Trophoblast cell (in vitro differentiated cells and primary cell): ENCODE data around the gene ITGA3.
A peak's percentile ranks its signal among the peaks of the same experiment; 100 is the strongest.

ENCODE experiments used
- DNase-seq, 2 donors: peaks; one replicate each; pipeline ENCODE4 v3.0.0-alpha.2; 2016
- H2AFZ ChIP-seq: 2 replicates; pipeline ENCODE4 v1.6.1; 2013; ENCODE audit warnings: low read length, moderate library complexity, mild to moderate bottlenecking; ENCODE audit not compliant: insufficient read depth, poor library complexity
- H2AK5ac ChIP-seq: 2 replicates; pipeline ENCODE4 v1.6.1; 2013; ENCODE audit warnings: mild to moderate bottlenecking, low read length
- H2BK120ac ChIP-seq: 2 replicates; pipeline ENCODE4 v1.6.1; 2013; ENCODE audit warnings: low read length, mild to moderate bottlenecking, moderate library complexity; ENCODE audit not compliant: insufficient read depth, poor library complexity
- H2BK12ac ChIP-seq: 2 replicates; pipeline ENCODE4 v1.6.1; 2013; ENCODE audit warnings: mild to moderate bottlenecking, low read length, moderate library complexity
- H2BK5ac ChIP-seq: 2 replicates; pipeline ENCODE4 v1.6.1; 2013; ENCODE audit warnings: low read length, low read depth, moderate library complexity, mild to moderate bottlenecking; ENCODE audit not compliant: poor library complexity
- H3K14ac ChIP-seq: 2 replicates; pipeline ENCODE4 v1.6.1; 2013; ENCODE audit warnings: mild to moderate bottlenecking, low read length
- H3K18ac ChIP-seq: 2 replicates; pipeline ENCODE4 v1.6.1; 2013; ENCODE audit warnings: mild to moderate bottlenecking, low read length
- H3K23ac ChIP-seq: 2 replicates; pipeline ENCODE4 v1.6.1; 2013; ENCODE audit warnings: low read length
- H3K27ac ChIP-seq: 2 replicates; pipeline ENCODE4 v1.5.1; 2013; ENCODE audit warnings: low read depth, mild to moderate bottlenecking, inconsistent platforms, low read length, moderate library complexity
- H3K27me3 ChIP-seq: 2 replicates; pipeline ENCODE4 v1.6.1; 2013; ENCODE audit warnings: inconsistent platforms, mild to moderate bottlenecking, low read length, moderate library complexity; ENCODE audit not compliant: insufficient read depth
- H3K36me3 ChIP-seq, 2 experiments: 1 replicate in 1 of 2; 2 replicates in 1 of 2; pipeline ENCODE4 v1.6.1; 2013; ENCODE audit warnings: low read length in 2 of 2, mild to moderate bottlenecking in 2 of 2, moderate library complexity in 1 of 2; ENCODE audit not compliant: insufficient read depth in 2 of 2, control insufficient read depth in 1 of 2
- H3K4ac ChIP-seq: 2 replicates; pipeline ENCODE4 v1.6.1; 2013; ENCODE audit warnings: low read depth, mild to moderate bottlenecking, low read length, moderate library complexity
- H3K4me1 ChIP-seq, 2 experiments: 1 replicate in 1 of 2; 2 replicates in 1 of 2; pipeline ENCODE4 v1.6.1; 2013; ENCODE audit warnings: low read length in 2 of 2, mild to moderate bottlenecking in 2 of 2, moderate library complexity in 1 of 2; ENCODE audit not compliant: insufficient read depth in 2 of 2, control insufficient read depth in 1 of 2
- H3K4me2 ChIP-seq: 2 replicates; pipeline ENCODE4 v1.6.1; 2013; ENCODE audit warnings: inconsistent platforms, mild to moderate bottlenecking, low read length, moderate library complexity
- H3K4me3 ChIP-seq: 2 replicates; pipeline ENCODE4 v1.5.1; 2013; ENCODE audit warnings: mild to moderate bottlenecking, low read depth, low read length, inconsistent platforms
- H3K79me1 ChIP-seq: one replicate; pipeline ENCODE4 v1.6.1; 2013; ENCODE audit warnings: low read length
- H3K79me2 ChIP-seq: 2 replicates; pipeline ENCODE4 v1.6.1; 2013; ENCODE audit warnings: low read length, mild to moderate bottlenecking; ENCODE audit not compliant: control insufficient read depth, insufficient read depth, poor library complexity
- H3K9ac ChIP-seq: 2 replicates; pipeline ENCODE4 v1.6.1; 2013; ENCODE audit warnings: mild to moderate bottlenecking, low read length
- H3K9me3 ChIP-seq: 2 replicates; pipeline ENCODE4 v1.6.1; 2013; ENCODE audit warnings: low read depth, mild to moderate bottlenecking, control low read depth, inconsistent platforms, low read length; ENCODE audit not compliant: insufficient read depth
- H4K12ac ChIP-seq: 2 replicates; pipeline ENCODE4 v1.6.1; 2013; ENCODE audit warnings: low read depth, mild to moderate bottlenecking, low read length, moderate library complexity
- H4K8ac ChIP-seq: 2 replicates; pipeline ENCODE4 v1.6.1; 2013; ENCODE audit warnings: low read depth, mild to moderate bottlenecking, low read length, moderate library complexity
- H4K91ac ChIP-seq: one replicate; pipeline ENCODE4 v1.6.1; 2013; ENCODE audit warnings: low read depth, mild to moderate bottlenecking, low read length, moderate library complexity
- WGBS: extraction: QIAGEN DNeasy Blood & Tissue Kit; methylation state at CpG from one replicate; pipeline ENCODE4 v1.1.7; 2013; ENCODE audit warnings: missing lambda C conversion rate; ENCODE audit not compliant: insufficient read length, insufficient coverage; ENCODE audit errors: extremely low coverage; 5-methylcytosine and 5-hydroxymethylcytosine counted together

Gene ITGA3

DNA sequence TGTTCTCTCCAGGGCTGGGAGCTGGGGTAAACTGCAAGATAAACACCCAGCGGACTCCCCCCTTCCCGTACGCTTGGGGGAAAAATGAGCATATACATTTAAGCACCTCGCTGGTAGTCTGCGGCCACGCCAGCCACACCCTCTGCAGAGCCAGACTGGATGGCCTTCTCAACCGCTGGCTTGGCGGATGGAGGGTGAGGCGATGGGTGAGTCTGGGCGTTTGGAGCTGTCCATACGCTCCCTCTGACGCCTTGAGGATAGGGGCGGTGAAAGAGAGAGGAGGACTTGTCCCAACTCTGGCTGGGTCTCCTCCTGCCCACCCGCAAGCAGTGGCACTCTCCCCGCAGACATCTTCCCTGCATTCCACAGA, 1.0 kb downstream of the ITGA3 start:
- no CpG with 5 or more reads among the region's 15 CpGs for WGBS
- peak overlapping the region; percentile 38 for H3K4ac ChIP-seq
- H2AFZ ChIP-seq, result peak overlapping the region; percentile 28
- peak overlapping the region; percentile 16 for H3K18ac ChIP-seq
- H2AK5ac ChIP-seq, result peak overlapping the region; percentile 17
- peak overlapping the region; percentile 9 for H4K91ac ChIP-seq
- peak overlapping the region; percentile 5 for H4K8ac ChIP-seq
- H3K79me1 ChIP-seq, result peaks cover 31% of the 10 kb centered on the region
- H3K4me1 ChIP-seq, result peaks cover 51 to 55% of the 10 kb centered on the region in 2 experiments
- no peaks in the 10 kb centered on the region for H3K9me3 ChIP-seq
- H3K23ac ChIP-seq, result no peak overlapping the region
- H3K79me2 ChIP-seq, result peaks cover 18% of the 10 kb centered on the region
- peak overlapping the region; percentile 3 for H2BK12ac ChIP-seq
- peak overlapping the region; percentile 21 for H3K14ac ChIP-seq
- H3K4me3 ChIP-seq, result peak overlapping the region; percentile 80
- DNase-seq, result peak; percentile 30 to 49
- peaks cover 2% of the 10 kb centered on the region in 2 experiments for H3K36me3 ChIP-seq
- H4K12ac ChIP-seq, result peak overlapping the region; percentile 5
- no peak overlapping the region for H3K27ac ChIP-seq
- peak overlapping the region; percentile 1 for H3K9ac ChIP-seq
- H3K27me3 ChIP-seq, result no peaks in the 10 kb centered on the region
- no peak overlapping the region for H2BK5ac ChIP-seq
- H3K4me2 ChIP-seq, result peak overlapping the region; percentile 77
- H2BK120ac ChIP-seq, result no peak overlapping the region

DNA sequence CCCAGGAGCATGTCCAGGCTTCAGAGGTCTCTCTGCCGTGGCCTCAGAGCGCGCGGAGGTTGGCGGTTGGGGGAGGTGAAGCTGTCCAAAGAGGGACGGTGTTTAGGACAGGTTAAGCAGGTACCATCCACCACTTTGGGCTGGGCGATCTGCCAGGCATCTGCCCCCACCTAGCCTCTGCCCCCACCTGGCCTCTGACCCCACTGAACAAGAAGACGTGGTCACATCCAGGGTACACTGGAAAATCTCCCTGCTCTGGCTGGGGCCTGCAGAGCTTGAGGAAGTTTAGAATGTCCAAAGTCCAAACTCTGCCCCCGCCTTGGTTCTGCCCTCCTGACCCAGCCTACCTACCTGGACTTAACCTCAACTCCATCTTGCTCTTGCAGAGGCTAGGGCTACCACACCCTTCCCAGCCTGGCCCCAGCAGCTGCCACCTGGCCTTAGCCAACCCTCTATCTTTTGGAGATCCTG, 1.6 kb downstream of the ITGA3 start:
- H2BK12ac ChIP-seq, result no peak overlapping the region
- no peak overlapping the region for H3K23ac ChIP-seq
- H2AFZ ChIP-seq, result no peak overlapping the region
- H3K9me3 ChIP-seq, result no peaks in the 10 kb centered on the region
- H3K27ac ChIP-seq, result no peak overlapping the region
- H4K8ac ChIP-seq, result no peak overlapping the region
- no peaks in the 10 kb centered on the region for H3K27me3 ChIP-seq
- WGBS, result no CpG with 5 or more reads among the region's 9 CpGs
- H2AK5ac ChIP-seq, result peak overlapping the region; percentile 32
- peaks cover 17% of the 10 kb centered on the region for H3K79me2 ChIP-seq
- H3K14ac ChIP-seq, result peak overlapping the region; percentile 60
- H3K9ac ChIP-seq, result no peak overlapping the region
- peaks cover 2% of the 10 kb centered on the region in 2 experiments for H3K36me3 ChIP-seq
- H4K91ac ChIP-seq, result no peak overlapping the region
- no peak for DNase-seq
- no peak overlapping the region for H2BK5ac ChIP-seq
- H3K4me1 ChIP-seq, result peaks cover 50 to 51% of the 10 kb centered on the region in 2 experiments
- H3K79me1 ChIP-seq, result peaks cover 26% of the 10 kb centered on the region
- H2BK120ac ChIP-seq, result no peak overlapping the region
- H3K4me2 ChIP-seq, result peak overlapping the region; percentile 77
- H3K18ac ChIP-seq, result peak overlapping the region; percentile 37
- H3K4ac ChIP-seq, result peak overlapping the region; percentile 25
- no peak overlapping the region for H4K12ac ChIP-seq
- no peak overlapping the region for H3K4me3 ChIP-seq

- no peak overlapping the region for H2BK5ac ChIP-seq
Measured at GRCh38 chr17:50058296-50058953, 2.5 kb downstream of the ITGA3 start.

GRCh38 chr17:50059256-50059655, 3.3 kb downstream of the ITGA3 start:
- H3K27ac ChIP-seq, result peak overlapping the region; percentile 22
- no peaks in the 10 kb centered on the region for H3K27me3 ChIP-seq
- H4K8ac ChIP-seq, result no peak overlapping the region

More at GRCh38 chr17:50058296-50058953, 2.5 kb downstream of the ITGA3 start:
- H3K18ac ChIP-seq, result peak overlapping the region; percentile 25
- no peaks in the 10 kb centered on the region for H3K9me3 ChIP-seq
- H2AK5ac ChIP-seq, result peak overlapping the region; percentile 25
- H3K79me2 ChIP-seq, result peaks cover 17% of the 10 kb centered on the region
- no CpG with 5 or more reads among the region's 10 CpGs for WGBS
- H3K27ac ChIP-seq, result no peak overlapping the region
- H2BK12ac ChIP-seq, result peak overlapping the region; percentile 11
- no peak overlapping the region for H3K4me3 ChIP-seq
- no peak overlapping the region for H4K12ac ChIP-seq
- H2BK120ac ChIP-seq, result no peak overlapping the region
- no peaks in the 10 kb centered on the region for H3K27me3 ChIP-seq
- H3K14ac ChIP-seq, result no peak overlapping the region
- no peak overlapping the region for H2AFZ ChIP-seq
- H3K36me3 ChIP-seq, result peaks cover 2% of the 10 kb centered on the region in 2 experiments
- H3K79me1 ChIP-seq, result peaks cover 19% of the 10 kb centered on the region
- H3K4me2 ChIP-seq, result no peak overlapping the region
- no peak overlapping the region for H4K8ac ChIP-seq
- H4K91ac ChIP-seq, result no peak overlapping the region
- H3K9ac ChIP-seq, result no peak overlapping the region
- no peak for DNase-seq
- H3K4me1 ChIP-seq, result peaks cover 42 to 50% of the 10 kb centered on the region in 2 experiments
- no peak overlapping the region for H3K23ac ChIP-seq
- no peak overlapping the region for H3K4ac ChIP-seq

More at GRCh38 chr17:50059256-50059655, 3.3 kb downstream of the ITGA3 start:
- no peaks in the 10 kb centered on the region for H3K9me3 ChIP-seq
- H2AFZ ChIP-seq, result no peak overlapping the region
- H4K12ac ChIP-seq, result no peak overlapping the region
- H4K91ac ChIP-seq, result peak overlapping the region; percentile 1
- H3K23ac ChIP-seq, result no peak overlapping the region
- no peak overlapping the region for H2BK12ac ChIP-seq
- peaks cover 17% of the 10 kb centered on the region for H3K79me2 ChIP-seq
- peak; percentile 90 to 91 for DNase-seq
- H3K4me1 ChIP-seq, result peaks cover 49 to 57% of the 10 kb centered on the region in 2 experiments
- H3K4me3 ChIP-seq, result no peak overlapping the region
- no peak overlapping the region for H3K4me2 ChIP-seq
- H3K18ac ChIP-seq, result peak overlapping the region; percentile 10
- H3K36me3 ChIP-seq, result peaks cover 2% of the 10 kb centered on the region in 2 experiments
- H2AK5ac ChIP-seq, result no peak overlapping the region
- H3K4ac ChIP-seq, result no peak overlapping the region
- peaks cover 25% of the 10 kb centered on the region for H3K79me1 ChIP-seq
- H3K14ac ChIP-seq, result no peak overlapping the region
- peak overlapping the region; percentile 1 for H2BK5ac ChIP-seq
- H3K9ac ChIP-seq, result peak overlapping the region; percentile 28
- no peak overlapping the region for H2BK120ac ChIP-seq
- no CpG with 5 or more reads among the region's 4 CpGs for WGBS
